PFSK-1 (cell line): ENCODE results near the gene PLEKHA6.

Experiments
- FOXP2 ChIP-seq: optimal IDR thresholded peaks from 2 replicates; pipeline ENCODE3; 2011; ENCODE audit warnings: borderline replicate concordance, control low read depth, inconsistent platforms; ENCODE audit not compliant: insufficient read depth; ENCODE audit errors: extremely low read length, extremely low read depth
- POLR2AphosphoS5 ChIP-seq: IDR thresholded peaks from 2 replicates; pipeline ENCODE4 v1.6.1; 2012; ENCODE audit warnings: low read depth, mild to moderate bottlenecking, control low read depth, low read length, moderate library complexity
- REST ChIP-seq, 2 experiments: IDR thresholded peaks; 2 replicates each; pipeline versions ENCODE4 v1.6.1 to v1.8.0; 2011 to 2012; ENCODE audit warnings: low read depth in 2 of 2, low read length in 2 of 2, control low read depth in 1 of 2, inconsistent platforms in 1 of 2, mild to moderate bottlenecking in 1 of 2, moderate library complexity in 1 of 2; ENCODE audit not compliant: insufficient read depth in 1 of 2
- SIN3A ChIP-seq: IDR thresholded peaks from 2 replicates; pipeline ENCODE4 v1.6.1; 2012; ENCODE audit warnings: mild to moderate bottlenecking, low read length, moderate library complexity, borderline replicate concordance; ENCODE audit not compliant: insufficient read depth
- TAF1 ChIP-seq: IDR thresholded peaks from 2 replicates; pipeline ENCODE4 v1.6.1; 2012; ENCODE audit warnings: low read length, control low read depth, borderline replicate concordance; ENCODE audit not compliant: insufficient read depth

DNA sequence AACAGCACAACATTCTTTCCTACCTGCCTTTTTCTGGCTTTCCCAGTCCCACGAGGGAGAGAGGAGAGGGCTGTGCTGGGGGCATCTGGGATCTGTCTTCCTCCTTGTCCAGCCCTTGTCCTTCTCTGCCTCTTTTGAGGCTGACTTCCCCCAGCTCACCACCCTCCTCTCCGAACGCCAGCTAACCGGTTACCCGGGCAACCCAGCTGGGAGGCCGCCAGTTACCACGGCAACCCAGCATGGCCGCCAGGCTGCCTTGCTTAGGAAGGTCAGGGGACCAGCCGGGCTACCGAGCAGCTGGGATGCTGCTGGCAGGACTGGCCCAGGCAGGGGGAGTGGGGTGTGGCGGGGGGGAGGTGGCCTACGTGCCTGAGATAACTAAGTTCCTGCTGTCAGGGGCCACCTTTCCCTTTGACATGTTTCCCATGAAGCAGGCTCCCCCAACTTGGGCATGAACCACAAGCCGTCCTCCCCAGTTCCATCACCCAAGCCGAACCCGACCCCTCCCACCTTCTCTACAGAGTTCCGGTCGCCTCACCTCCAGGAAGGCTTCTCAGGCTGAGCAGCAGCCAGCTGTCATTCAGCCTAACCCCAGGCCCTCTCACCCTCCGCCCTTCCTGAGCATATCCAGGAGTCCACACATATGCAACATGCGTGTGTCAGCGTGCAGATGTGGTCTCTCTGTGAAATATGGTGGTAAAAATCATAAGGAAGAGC is 8.7 kb downstream of the PLEKHA6 start:
- TF ChIP-seq POLR2AphosphoS5 (no peak), TAF1 (no peak), SIN3A (no peak), REST (IDR thresholded peaks at IDR 0.05; ENCODE audit: insufficient read depth in 1 of 2, low read depth in 2 of 2, low read length in 2 of 2) (no peak), FOXP2 (no peak)
